GM18861 (cell line): ENCODE measurements around the gene ZNF442.
A peak's percentile ranks its signal among the peaks of the same experiment; 100 is the strongest.
"Not testable (repeated sequence)": the region's sequence is repeated elsewhere in the genome, so short reads cannot be mapped to it uniquely, and the experiment has no call there.

ENCODE experiments used
- ATAC-seq: cut with Tn5 transposase; IDR thresholded peaks from one replicate; pipeline ENCODE4 v1.9.1; 2021; ENCODE audit not compliant: unreplicated experiment

Gene ZNF442

GRCh38 chr19:12365236-12366162 is at the start of gene ZNF442:
Gene ZNF442 (minus strand): TSS chr19:12365683. CDS start chr19:12363631, 2,052 bp downstream.
- peak; percentile 88 for ATAC-seq

GRCh38 chr19:12411893-12412292 is 46.4 kb upstream of the ZNF442 start:
- no peak for ATAC-seq

- peak; percentile 80 for ATAC-seq
These were observed 35.4 kb upstream of the ZNF442 start, which contains the start of gene ZNF799 for GRCh38 chr19:12400633-12401502. Gene ZNF799 (minus strand): TSS chr19:12401271. CDS start chr19:12401070, 201 bp downstream.

- peak; percentile 43 for ATAC-seq
These were observed 34.6 kb upstream of the ZNF442 start for GRCh38 chr19:12399901-12400632.

- ATAC-seq: not testable (repeated sequence)
These were observed 25.7 kb upstream of the ZNF442 start for GRCh38 chr19:12391148-12391547.

- ATAC-seq: not testable (repeated sequence)
These were observed 20.9 kb upstream of the ZNF442 start for GRCh38 chr19:12386365-12386764.

GRCh38 chr19:12380444-12380737 is 14.9 kb upstream of the ZNF442 start:
- ATAC-seq: no peak

- no peak for ATAC-seq
These were observed 14.4 kb upstream of the ZNF442 start for GRCh38 chr19:12379732-12380443.

GRCh38 chr19:12374026-12374425 is 8.5 kb upstream of the ZNF442 start:
- ATAC-seq: no peak

GRCh38 chr19:12364391-12365235 is 870 bp downstream of the ZNF442 start:
- no peak for ATAC-seq

GRCh38 chr19:12362236-12362635 is 3.2 kb downstream of the ZNF442 start:
- not testable (repeated sequence) for ATAC-seq

- ATAC-seq: no peak
These were observed 12.1 kb downstream of the ZNF442 start for GRCh38 chr19:12353375-12353774.

- no peak for ATAC-seq
These were observed 14.6 kb downstream of the ZNF442 start for GRCh38 chr19:12350890-12351197.

- no peak for ATAC-seq
These were observed 15.1 kb downstream of the ZNF442 start for GRCh38 chr19:12350185-12350889.

- ATAC-seq: no peak
These were observed 18.6 kb downstream of the ZNF442 start for GRCh38 chr19:12346896-12347295.

GRCh38 chr19:12345197-12345596 is 20.3 kb downstream of the ZNF442 start:
- ATAC-seq: no peak

GRCh38 chr19:12333162-12334159 is 32.0 kb downstream of the ZNF442 start, which contains the start of gene ZNF563:
Gene ZNF563 (minus strand): TSS chr19:12333633. CDS start chr19:12333482, 151 bp downstream.
- peak; percentile 73 for ATAC-seq
